Dermis blood vessel endothelial cell (primary cell): Measurements from ENCODE around the gene CCNY. TPM values are rescaled to one million over a fixed set of nuclear protein-coding genes. Genes with fewer than 3 reads are reported as not detected.

Experiments
- DNase-seq: peaks from one replicate; pipeline ENCODE4 v3.0.0; 2010
- total RNA-seq: library from RNA; depleted of rRNA; stranded (reverse); fragments of >200 nt; gene quantifications from 2 replicates; pipeline ENCODE4 v1.2.3, GENCODE V29; 2014

Gene CCNY
- total RNA-seq, 1 donor from 2014 or later: 99.4 TPM

- DNase-seq: no peak
Measured at GRCh38 chr10:35458500-35459448, 122.5 kb downstream of the CCNY start.

GRCh38 chr10:35459449-35459847 is 123.1 kb downstream of the CCNY start:
- no peak for DNase-seq

GRCh38 chr10:35460852-35461460 is 124.6 kb downstream of the CCNY start:
- DNase-seq: no peak

- DNase-seq: peak; percentile 61
Measured at GRCh38 chr10:35462491-35462934, 126.2 kb downstream of the CCNY start.

GRCh38 chr10:35463105-35463867 is 127.0 kb downstream of the CCNY start:
- peak; percentile 39 for DNase-seq

- DNase-seq: no peak
Measured at GRCh38 chr10:35463878-35464277, 127.6 kb downstream of the CCNY start.

GRCh38 chr10:35464825-35465456 is 128.6 kb downstream of the CCNY start:
- DNase-seq: no peak

- no peak for DNase-seq
Measured at GRCh38 chr10:35465673-35466072, 129.4 kb downstream of the CCNY start.

- no peak for DNase-seq
Measured at GRCh38 chr10:35466170-35466569, 129.9 kb downstream of the CCNY start.

- DNase-seq: no peak
Measured at GRCh38 chr10:35466661-35467060, 130.4 kb downstream of the CCNY start.

GRCh38 chr10:35467186-35467585 is 130.9 kb downstream of the CCNY start:
- DNase-seq: no peak

GRCh38 chr10:35470248-35470924 is 134.1 kb downstream of the CCNY start:
- no peak for DNase-seq

GRCh38 chr10:35470925-35471315 is 134.6 kb downstream of the CCNY start:
- no peak for DNase-seq

GRCh38 chr10:35471435-35471834 is 135.1 kb downstream of the CCNY start:
- DNase-seq: no peak

- no peak for DNase-seq
Measured at GRCh38 chr10:35480142-35480541, 143.8 kb downstream of the CCNY start.

- DNase-seq: no peak
Measured at GRCh38 chr10:35481413-35481812, 145.1 kb downstream of the CCNY start.

GRCh38 chr10:35486297-35486990 is 150.1 kb downstream of the CCNY start:
- peak; percentile 47 for DNase-seq

- DNase-seq: no peak
Measured at GRCh38 chr10:35487336-35488034, 151.2 kb downstream of the CCNY start.

GRCh38 chr10:35488228-35488627 is 151.9 kb downstream of the CCNY start:
- DNase-seq: no peak

GRCh38 chr10:35492386-35493195 is 156.3 kb downstream of the CCNY start:
- DNase-seq: no peak
